Naive thymus-derived CD4-positive, alpha-beta T cell (primary cell): Measurements from ENCODE around the gene OR1F1. TPM values are rescaled to one million over a fixed set of nuclear protein-coding genes. Genes with fewer than 3 reads are reported as not detected.

Experiments used
- ATAC-seq: fragments of 150-1000 bp; cut with Tn5 transposase; 2 replicates; pipeline ENCODE4 v1.10.0; 2021; ENCODE audit warnings: mild to moderate bottlenecking, moderate library complexity
- CTCF ChIA-PET: fragments of 350-600 bp; sonication (Branson Sonifier 250); formaldehyde crosslinking; loops from one replicate; lab custom pipeline; 2021; ENCODE audit warnings: antibody characterized with exemption; lab: Charles Lee
- POLR2A ChIA-PET: fragments of 350-600 bp; sonication (Branson Sonifier 250); formaldehyde crosslinking; loops from one replicate; lab custom pipeline; 2021; ENCODE audit warnings: antibody characterized with exemption, inconsistent platforms; lab: Charles Lee
- DNase-seq, 9 donors: peaks; one replicate each; pipeline versions ENCODE4 v3.0.0 to v3.0.0-alpha.2; 2020 to 2022; ENCODE audit warnings: mixed read lengths in 1 of 9
- H3K27ac ChIP-seq: one replicate; pipeline ENCODE4 v1.7.0; 2013; ENCODE audit warnings: mild to moderate bottlenecking, low read depth, low read length, moderate library complexity
- H3K27me3 ChIP-seq, 2 donors: one replicate each; pipeline ENCODE4 v1.7.0; 2013; ENCODE audit warnings: low read length in 2 of 2, mild to moderate bottlenecking in 2 of 2, moderate library complexity in 2 of 2; ENCODE audit not compliant: control insufficient read depth in 2 of 2, insufficient read depth in 2 of 2
- H3K36me3 ChIP-seq, 3 experiments: 1 replicate in 2 of 3; 2 replicates in 1 of 3; pipeline ENCODE4 v1.7.0; 2013; ENCODE audit warnings: low read length in 3 of 3, mild to moderate bottlenecking in 3 of 3, moderate library complexity in 1 of 3; ENCODE audit not compliant: insufficient read depth in 3 of 3, control insufficient read depth in 2 of 3
- H3K4me1 ChIP-seq, 2 donors: one replicate each; pipeline ENCODE4 v1.7.0; 2013; ENCODE audit warnings: low read length in 2 of 2, mild to moderate bottlenecking in 2 of 2, moderate library complexity in 1 of 2; ENCODE audit not compliant: control insufficient read depth in 2 of 2, insufficient read depth in 2 of 2
- H3K4me3 ChIP-seq: 2 replicates; pipeline ENCODE4 v1.7.0; 2013; ENCODE audit warnings: mild to moderate bottlenecking, low read length
- H3K9me3 ChIP-seq, 3 experiments: 1 replicate in 2 of 3; 2 replicates in 1 of 3; pipeline ENCODE4 v1.7.0; 2013; ENCODE audit warnings: low read length in 3 of 3; ENCODE audit not compliant: control insufficient read depth in 2 of 3
- H3K27ac Mint-ChIP-seq, 9 donors: one replicate each; pipeline ENCODE4 v1.8.0; 2020 to 2022; ENCODE audit warnings: mixed read lengths in 9 of 9, mild to moderate bottlenecking in 8 of 9, moderate library complexity in 5 of 9, inconsistent platforms in 2 of 9
- H3K27me3 Mint-ChIP-seq, 5 donors: one replicate each; pipeline ENCODE4 v1.8.0; 2021 to 2022; ENCODE audit warnings: mixed read lengths in 5 of 5, mild to moderate bottlenecking in 1 of 5
- H3K36me3 Mint-ChIP-seq, 5 donors: one replicate each; pipeline ENCODE4 v1.8.0; 2020 to 2022; ENCODE audit warnings: mixed read lengths in 5 of 5, mild to moderate bottlenecking in 3 of 5, inconsistent platforms in 1 of 5
- H3K4me1 Mint-ChIP-seq, 7 donors: one replicate each; pipeline ENCODE4 v1.8.0; 2020 to 2022; ENCODE audit warnings: mixed read lengths in 7 of 7, mild to moderate bottlenecking in 3 of 7, inconsistent platforms in 1 of 7
- H3K4me3 Mint-ChIP-seq, 10 donors: one replicate each; pipeline ENCODE4 v1.8.0; 2020 to 2022; ENCODE audit warnings: mild to moderate bottlenecking in 10 of 10, mixed read lengths in 10 of 10, moderate library complexity in 6 of 10, inconsistent platforms in 2 of 10
- H3K9me3 Mint-ChIP-seq, 11 donors: one replicate each; pipeline ENCODE4 v1.8.0; 2020 to 2022; ENCODE audit warnings: mixed read lengths in 11 of 11, mild to moderate bottlenecking in 4 of 11, inconsistent platforms in 1 of 11, moderate library complexity in 1 of 11
- intact Hi-C, 2 donors: fragments of 100-400 bp; cut with micrococcal nuclease; formaldehyde crosslinking; loops; one replicate each; pipeline ENCODE4 v1.15.1; 2023
- polyA plus RNA-seq, 2 donors: library from polyadenylated mRNA; unstranded; fragments of 300-500 nt; fragmentation: Illumina TruSeq; gene quantifications; one replicate each; pipeline ENCODE4 v1.2.3, GENCODE V29; 2021
- total RNA-seq, 6 experiments: library from RNA in 5 of 6; stranded (reverse) in 5 of 6; gene quantifications; 1 replicate in 5 of 6; 2 replicates in 1 of 6; pipeline ENCODE4 v1.2.3 and lab custom pipeline; 2021 to 2026

The OR1F1 gene
- total and polyA plus RNA-seq, 7 experiments from 2014 or later = 0.35 to 0.41 (median 0.38) TPM; not detected in 4

- H3K27ac ChIP-seq = no peak overlapping the region
- peaks cover 0 to 27% (median 4%) of the 10 kb centered on the region in 11 donors for H3K9me3 Mint-ChIP-seq
- ChIA-PET POLR2A (interaction anchor here (0.8 to 1.5 kb wide), 5 partner anchors 29 to 315 kb away, joined by 3 to 6 read pairs (median 3); no protein-coding TSS in a partner anchor), CTCF (no interaction called here)
- ATAC-seq (no peak), DNase-seq (no peak)
- peaks cover 32 to 34% of the 10 kb centered on the region in 2 donors for H3K27me3 ChIP-seq
- peaks cover 23 to 26% of the 10 kb centered on the region in 2 donors for H3K4me1 ChIP-seq
- intact Hi-C loops = loop anchor here (2.0 to 5.0 kb wide), 5 partner anchors 19 to 45 kb away; partner anchors contain the start of gene ZNF200 (in 1 of the 2)
- peaks cover 32 to 52% (median 41%) of the 10 kb centered on the region in 7 donors for H3K4me1 Mint-ChIP-seq
- peaks cover 0 to 21% (median 10%) of the 10 kb centered on the region in 5 donors for H3K36me3 Mint-ChIP-seq
- H3K4me3 ChIP-seq = no peak overlapping the region
- H3K9me3 ChIP-seq = no peaks in the 10 kb centered on the region
- no peaks in the 10 kb centered on the region for H3K36me3 ChIP-seq
- H3K4me3 Mint-ChIP-seq = peak overlapping the region; percentile 64 to 86 (median 78)
- peaks cover 67 to 77% (median 72%) of the 10 kb centered on the region in 5 donors for H3K27me3 Mint-ChIP-seq
- H3K27ac Mint-ChIP-seq = peak overlapping the region in 8 of 9 donors; percentile 39 to 88 (median 72)
Observed at GRCh38 chr16:3189869-3190268, 1.9 kb downstream of the OR1F1 start.

GRCh38 chr16:3190949-3191353 lies 2.9 kb downstream of the OR1F1 start:
- no peaks in the 10 kb centered on the region for H3K9me3 ChIP-seq
- intact Hi-C loops = loop anchor here in 1 of 2 donors (1.0 kb wide), 1 partner anchor 24 kb away; no protein-coding TSS in a partner anchor
- Mint-ChIP-seq H3K4me3 (peak overlapping the region; percentile 52 to 81 (median 70)), H3K27me3 (peaks cover 65 to 83% (median 72%) of the 10 kb centered on the region in 5 donors), H3K4me1 (peaks cover 32 to 52% (median 41%) of the 10 kb centered on the region in 7 donors), H3K27ac (peak overlapping the region in 8 of 9 donors; percentile 15 to 90 (median 73)), H3K9me3 (peaks cover 0 to 25% (median 4%) of the 10 kb centered on the region in 11 donors), H3K36me3 (peaks cover 0 to 18% (median 10%) of the 10 kb centered on the region in 5 donors)
- CTCF ChIA-PET = no interaction called here
- ATAC-seq (no peak), DNase-seq (peak in 6 of 9 donors; percentile 24 to 67 (median 44))
- H3K27ac ChIP-seq = no peak overlapping the region
- H3K27me3 ChIP-seq = peaks cover 32 to 35% of the 10 kb centered on the region in 2 donors
- no peak overlapping the region for H3K4me3 ChIP-seq
- peaks cover 23 to 26% of the 10 kb centered on the region in 2 donors for H3K4me1 ChIP-seq
- POLR2A ChIA-PET = interaction anchor here (0.5 to 1.4 kb wide), 7 partner anchors 24 to 115 kb away, joined by 3 read pairs; partner anchors contain the start of genes TIGD7 and ZNF75A
- no peaks in the 10 kb centered on the region for H3K36me3 ChIP-seq

DNA sequence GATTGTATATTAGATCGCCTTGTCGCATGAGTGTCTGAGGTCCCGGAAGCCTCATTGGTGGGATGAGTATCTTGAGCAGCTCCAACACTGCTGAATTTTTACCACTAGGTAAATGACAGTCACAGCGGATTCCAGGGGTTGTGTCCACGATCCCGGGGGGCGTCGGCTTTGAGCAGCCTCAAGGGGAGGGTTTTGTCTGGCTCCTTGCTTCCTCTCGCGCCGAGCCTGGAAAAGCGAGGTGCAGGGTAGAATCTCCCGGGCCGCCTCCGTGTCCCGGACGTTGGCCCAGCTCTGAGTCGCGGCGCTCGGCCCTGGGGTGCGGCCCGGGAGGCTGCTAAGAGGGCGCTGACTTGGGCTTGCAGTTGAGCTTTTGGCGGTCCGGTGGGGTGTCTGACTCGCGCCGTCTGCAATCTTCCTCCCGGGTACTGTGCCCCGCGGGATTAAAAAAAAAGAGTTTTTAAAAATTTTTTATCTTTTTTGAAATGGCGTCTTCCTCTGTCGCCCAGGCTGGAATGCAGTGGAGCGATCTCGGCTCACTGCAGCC lies 4.5 kb downstream of the OR1F1 start:
- Histone ChIP-seq H3K27ac (no peak overlapping the region), H3K4me3 (no peak overlapping the region), H3K27me3 (peaks cover 32 to 41% of the 10 kb centered on the region in 2 donors), H3K4me1 (peaks cover 23 to 26% of the 10 kb centered on the region in 2 donors), H3K36me3 (no peaks in the 10 kb centered on the region), H3K9me3 (no peaks in the 10 kb centered on the region)
- no peak for DNase-seq
- POLR2A ChIA-PET = interaction anchor here (0.6 to 1.3 kb wide), 4 partner anchors 28 to 121 kb away, joined by 3 read pairs; partner anchors contain the start of genes TIGD7 and ZNF75A
- peaks cover 50 to 75% (median 62%) of the 10 kb centered on the region in 5 donors for H3K27me3 Mint-ChIP-seq
- no peak overlapping the region for H3K27ac Mint-ChIP-seq
- intact Hi-C loops = no loop called here
- peak overlapping the region in 2 of 10 donors; percentile 23 to 27 for H3K4me3 Mint-ChIP-seq
- peaks cover 27 to 50% (median 41%) of the 10 kb centered on the region in 7 donors for H3K4me1 Mint-ChIP-seq
- ATAC-seq = no peak
- H3K9me3 Mint-ChIP-seq = peaks cover 0 to 22% (median 4%) of the 10 kb centered on the region in 11 donors
- peaks cover 0 to 15% (median 8%) of the 10 kb centered on the region in 5 donors for H3K36me3 Mint-ChIP-seq
- CTCF ChIA-PET = interaction anchor here (0.8 kb wide), 1 partner anchor 33 kb away, joined by 4 read pairs; no protein-coding TSS in a partner anchor

GRCh38 chr16:3193221-3194212 lies 5.5 kb downstream of the OR1F1 start:
- CTCF ChIA-PET = no interaction called here
- intact Hi-C loops = no loop called here
- no peaks in the 10 kb centered on the region for H3K9me3 ChIP-seq
- POLR2A ChIA-PET = no interaction called here
- peaks cover 17 to 20% of the 10 kb centered on the region in 2 donors for H3K4me1 ChIP-seq
- H3K4me1 Mint-ChIP-seq = peaks cover 19 to 41% (median 31%) of the 10 kb centered on the region in 7 donors
- H3K36me3 ChIP-seq = no peaks in the 10 kb centered on the region
- H3K27me3 Mint-ChIP-seq = peaks cover 41 to 70% (median 59%) of the 10 kb centered on the region in 5 donors
- no peak overlapping the region for H3K4me3 ChIP-seq
- no peak for DNase-seq
- H3K36me3 Mint-ChIP-seq = peaks cover 0 to 13% (median 4%) of the 10 kb centered on the region in 5 donors
- H3K27ac Mint-ChIP-seq = no peak overlapping the region
- no peak for ATAC-seq
- H3K9me3 Mint-ChIP-seq = peaks cover 0 to 18% (median 4%) of the 10 kb centered on the region in 11 donors
- no peak overlapping the region for H3K27ac ChIP-seq
- H3K4me3 Mint-ChIP-seq = peak overlapping the region in 3 of 10 donors; percentile 2 to 40 (median 29)
- peaks cover 32 to 41% of the 10 kb centered on the region in 2 donors for H3K27me3 ChIP-seq

GRCh38 chr16:3194792-3195191 lies 6.8 kb downstream of the OR1F1 start:
- Histone ChIP-seq H3K4me3 (no peak overlapping the region), H3K9me3 (no peaks in the 10 kb centered on the region), H3K27me3 (peaks cover 24 to 37% of the 10 kb centered on the region in 2 donors), H3K27ac (no peak overlapping the region), H3K36me3 (no peaks in the 10 kb centered on the region), H3K4me1 (peaks cover 4 to 7% of the 10 kb centered on the region in 2 donors)
- DNase-seq (no peak), ATAC-seq (no peak)
- no peak overlapping the region for H3K27ac Mint-ChIP-seq
- peaks cover 32 to 59% (median 50%) of the 10 kb centered on the region in 5 donors for H3K27me3 Mint-ChIP-seq
- H3K4me3 Mint-ChIP-seq = no peak overlapping the region
- ChIA-PET POLR2A (no interaction called here), CTCF (no interaction called here)
- H3K36me3 Mint-ChIP-seq = peaks cover 0 to 13% (median 4%) of the 10 kb centered on the region in 5 donors
- peaks cover 9 to 29% (median 19%) of the 10 kb centered on the region in 7 donors for H3K4me1 Mint-ChIP-seq
- intact Hi-C loops = no loop called here
- H3K9me3 Mint-ChIP-seq = peaks cover 0 to 18% (median 4%) of the 10 kb centered on the region in 11 donors

GRCh38 chr16:3195975-3196374 lies 8.0 kb downstream of the OR1F1 start:
- CTCF ChIA-PET = no interaction called here
- Histone ChIP-seq H3K27ac (no peak overlapping the region), H3K36me3 (no peaks in the 10 kb centered on the region), H3K27me3 (peaks cover 21 to 32% of the 10 kb centered on the region in 2 donors), H3K4me3 (no peak overlapping the region), H3K4me1 (peaks cover 0 to 4% of the 10 kb centered on the region in 2 donors), H3K9me3 (no peaks in the 10 kb centered on the region)
- Mint-ChIP-seq H3K9me3 (peaks cover 0 to 14% (median 1%) of the 10 kb centered on the region in 11 donors), H3K4me3 (no peak overlapping the region), H3K27me3 (peaks cover 22 to 47% (median 42%) of the 10 kb centered on the region in 5 donors), H3K27ac (no peak overlapping the region), H3K36me3 (peaks cover 0 to 10% (median 4%) of the 10 kb centered on the region in 5 donors), H3K4me1 (peaks cover 3 to 17% (median 14%) of the 10 kb centered on the region in 7 donors)
- ATAC-seq (no peak), DNase-seq (no peak)
- POLR2A ChIA-PET = no interaction called here
- intact Hi-C loops = no loop called here
